ENCODE results near the gene TRAF3. TPM values are rescaled to one million over a fixed set of nuclear protein-coding genes. Genes with fewer than 3 reads are reported as not detected.
"Not testable (repeated sequence)": the region's sequence is repeated elsewhere in the genome, so short reads cannot be mapped to it uniquely, and the experiment has no call there.

The TRAF3 gene
- total RNA-seq, 5 donors from 2014 or later (not counting 1 experiment from before 2014, with no cell fraction given): 29.6 to 46.1 (median 35.7) TPM

- no peak for ATAC-seq (replicated peaks in 1 of 4)
These were observed 111.5 kb downstream of the TRAF3 start for GRCh38 chr14:102888748-102889147.

GRCh38 chr14:102889615-102890014, 112.4 kb downstream of the TRAF3 start:
- ATAC-seq (replicated peaks in 1 of 4) (no peak), DNase-seq (no peak)
- Mint-ChIP-seq H3K4me3 (no peak overlapping the region), H3K9me3 (no peaks in the 10 kb centered on the region), H3K27me3 (no peaks in the 10 kb centered on the region), H3K4me1 (no peaks in the 10 kb centered on the region), H3K36me3 (peaks cover 52% of the 10 kb centered on the region), H3K27ac (no peak overlapping the region)
- no peaks in the 10 kb centered on the region for H3K27me3 ChIP-seq (replicated peaks in 1 of 2; ENCODE audit: control insufficient read depth in 2 of 2, extremely low read depth in 1 of 2, insufficient read depth in 2 of 2, low read length in 1 of 2)
- no peak overlapping the region for H3K4me3 ChIP-seq (ENCODE audit: control insufficient read depth in 1 of 2, extremely low read depth in 1 of 2, low read length in 1 of 2)
- no peaks in the 10 kb centered on the region for H3K9me3 ChIP-seq
- peaks cover 42 to 56% of the 10 kb centered on the region in 2 donors for H3K36me3 ChIP-seq (ENCODE audit: control insufficient read depth in 2 of 2, extremely low read depth in 1 of 2, insufficient read depth in 1 of 2, low read length in 1 of 2)
- no peaks in the 10 kb centered on the region for H3K4me1 ChIP-seq (ENCODE audit: control insufficient read depth in 1 of 2, extremely low read depth in 1 of 2, insufficient read depth in 2 of 2, low read length in 2 of 2)
- no peak overlapping the region for H3K27ac ChIP-seq (ENCODE audit: low read length)
- CTCF ChIA-PET: no interaction called here
- POLR2A ChIA-PET: no interaction called here
- WGBS (ENCODE audit: insufficient coverage): 94% methylated on average over 3 of the region's 7 CpGs

More at GRCh38 chr14:102888748-102889147, 111.5 kb downstream of the TRAF3 start:
- no peaks in the 10 kb centered on the region for H3K4me1 ChIP-seq (ENCODE audit: control insufficient read depth in 1 of 2, extremely low read depth in 1 of 2, insufficient read depth in 2 of 2, low read length in 2 of 2)
- H3K9me3 Mint-ChIP-seq: no peaks in the 10 kb centered on the region
- no peaks in the 10 kb centered on the region for H3K27me3 ChIP-seq (replicated peaks in 1 of 2; ENCODE audit: control insufficient read depth in 2 of 2, extremely low read depth in 1 of 2, insufficient read depth in 2 of 2, low read length in 1 of 2)
- H3K36me3 ChIP-seq (ENCODE audit: control insufficient read depth in 2 of 2, extremely low read depth in 1 of 2, insufficient read depth in 1 of 2, low read length in 1 of 2): peaks cover 38 to 51% of the 10 kb centered on the region in 2 donors
- DNase-seq: no peak
- no peaks in the 10 kb centered on the region for H3K27me3 Mint-ChIP-seq
- no peak overlapping the region for H3K4me3 Mint-ChIP-seq
- no peak overlapping the region for H3K4me3 ChIP-seq (ENCODE audit: control insufficient read depth in 1 of 2, extremely low read depth in 1 of 2, low read length in 1 of 2)
- ChIA-PET POLR2A (no interaction called here), CTCF (no interaction called here)
- no peaks in the 10 kb centered on the region for H3K9me3 ChIP-seq
- peaks cover 55% of the 10 kb centered on the region for H3K36me3 Mint-ChIP-seq
- H3K27ac Mint-ChIP-seq: peak overlapping the region in 1 of 2 donors; percentile 28
- WGBS (ENCODE audit: insufficient coverage): no CpG with 5 or more reads among the region's 1 CpG
- no peaks in the 10 kb centered on the region for H3K4me1 Mint-ChIP-seq
- H3K27ac ChIP-seq (ENCODE audit: low read length): no peak overlapping the region

- no peak for DNase-seq
- H3K36me3 Mint-ChIP-seq: peaks cover 53% of the 10 kb centered on the region
- Histone ChIP-seq H3K36me3 (ENCODE audit: control insufficient read depth in 2 of 2, extremely low read depth in 1 of 2, insufficient read depth in 1 of 2, low read length in 1 of 2) (peaks cover 35 to 63% of the 10 kb centered on the region in 2 donors), H3K4me1 (ENCODE audit: control insufficient read depth in 1 of 2, extremely low read depth in 1 of 2, insufficient read depth in 2 of 2, low read length in 2 of 2) (no peaks in the 10 kb centered on the region), H3K4me3 (ENCODE audit: control insufficient read depth in 1 of 2, extremely low read depth in 1 of 2, low read length in 1 of 2) (no peak overlapping the region), H3K27ac (ENCODE audit: low read length) (no peak overlapping the region), H3K9me3 (no peaks in the 10 kb centered on the region), H3K27me3 (replicated peaks in 1 of 2; ENCODE audit: control insufficient read depth in 2 of 2, extremely low read depth in 1 of 2, insufficient read depth in 2 of 2, low read length in 1 of 2) (no peaks in the 10 kb centered on the region)
- no peak for ATAC-seq (replicated peaks in 1 of 4)
- no peak overlapping the region for H3K4me3 Mint-ChIP-seq
- no peaks in the 10 kb centered on the region for H3K4me1 Mint-ChIP-seq
- 92% methylated on average over 13 of the region's 15 CpGs for WGBS (ENCODE audit: insufficient coverage)
- ChIA-PET POLR2A (no interaction called here), CTCF (no interaction called here)
- H3K9me3 Mint-ChIP-seq: no peaks in the 10 kb centered on the region
- H3K27me3 Mint-ChIP-seq: no peaks in the 10 kb centered on the region
- no peak overlapping the region for H3K27ac Mint-ChIP-seq
These were observed 113.9 kb downstream of the TRAF3 start for GRCh38 chr14:102891111-102891510.

GRCh38 chr14:102891556-102891955, 114.3 kb downstream of the TRAF3 start:
- Mint-ChIP-seq H3K4me1 (no peaks in the 10 kb centered on the region), H3K36me3 (peaks cover 53% of the 10 kb centered on the region), H3K4me3 (no peak overlapping the region), H3K9me3 (no peaks in the 10 kb centered on the region), H3K27ac (no peak overlapping the region), H3K27me3 (no peaks in the 10 kb centered on the region)
- DNase-seq (no peak), ATAC-seq (replicated peaks in 1 of 4) (no peak)
- CTCF ChIA-PET: no interaction called here
- peaks cover 31 to 63% of the 10 kb centered on the region in 2 donors for H3K36me3 ChIP-seq (ENCODE audit: control insufficient read depth in 2 of 2, extremely low read depth in 1 of 2, insufficient read depth in 1 of 2, low read length in 1 of 2)
- no peaks in the 10 kb centered on the region for H3K4me1 ChIP-seq (ENCODE audit: control insufficient read depth in 1 of 2, extremely low read depth in 1 of 2, insufficient read depth in 2 of 2, low read length in 2 of 2)
- no peaks in the 10 kb centered on the region for H3K27me3 ChIP-seq (replicated peaks in 1 of 2; ENCODE audit: control insufficient read depth in 2 of 2, extremely low read depth in 1 of 2, insufficient read depth in 2 of 2, low read length in 1 of 2)
- H3K9me3 ChIP-seq: no peaks in the 10 kb centered on the region
- POLR2A ChIA-PET: no interaction called here
- WGBS (ENCODE audit: insufficient coverage): 100% methylated on average over 1 of the region's 4 CpGs
- H3K4me3 ChIP-seq (ENCODE audit: control insufficient read depth in 1 of 2, extremely low read depth in 1 of 2, low read length in 1 of 2): no peak overlapping the region
- H3K27ac ChIP-seq (ENCODE audit: low read length): no peak overlapping the region

GRCh38 chr14:102892651-102893050, 115.4 kb downstream of the TRAF3 start:
- no peaks in the 10 kb centered on the region for H3K9me3 ChIP-seq
- Mint-ChIP-seq H3K4me3 (no peak overlapping the region), H3K4me1 (no peaks in the 10 kb centered on the region), H3K9me3 (no peaks in the 10 kb centered on the region), H3K27ac (no peak overlapping the region), H3K27me3 (no peaks in the 10 kb centered on the region), H3K36me3 (peaks cover 50% of the 10 kb centered on the region)
- POLR2A ChIA-PET: no interaction called here
- no peak overlapping the region for H3K4me3 ChIP-seq (ENCODE audit: control insufficient read depth in 1 of 2, extremely low read depth in 1 of 2, low read length in 1 of 2)
- DNase-seq (no peak), ATAC-seq (replicated peaks in 1 of 4) (no peak)
- H3K36me3 ChIP-seq (ENCODE audit: control insufficient read depth in 2 of 2, extremely low read depth in 1 of 2, insufficient read depth in 1 of 2, low read length in 1 of 2): peaks cover 30 to 64% of the 10 kb centered on the region in 2 donors
- CTCF ChIA-PET: no interaction called here
- no peak overlapping the region for H3K27ac ChIP-seq (ENCODE audit: low read length)
- H3K27me3 ChIP-seq (replicated peaks in 1 of 2; ENCODE audit: control insufficient read depth in 2 of 2, extremely low read depth in 1 of 2, insufficient read depth in 2 of 2, low read length in 1 of 2): no peaks in the 10 kb centered on the region
- 96% methylated on average over 5 of the region's 8 CpGs for WGBS (ENCODE audit: insufficient coverage)
- H3K4me1 ChIP-seq (ENCODE audit: control insufficient read depth in 1 of 2, extremely low read depth in 1 of 2, insufficient read depth in 2 of 2, low read length in 2 of 2): no peaks in the 10 kb centered on the region

GRCh38 chr14:102893452-102893851, 116.2 kb downstream of the TRAF3 start:
- peaks cover 27 to 68% of the 10 kb centered on the region in 2 donors for H3K36me3 ChIP-seq (ENCODE audit: control insufficient read depth in 2 of 2, extremely low read depth in 1 of 2, insufficient read depth in 1 of 2, low read length in 1 of 2)
- no peaks in the 10 kb centered on the region for H3K27me3 Mint-ChIP-seq

GRCh38 chr14:102896735-102897134, 119.5 kb downstream of the TRAF3 start:
- not testable (repeated sequence) for H3K4me3 Mint-ChIP-seq; H3K27ac ChIP-seq (ENCODE audit: low read length); H3K9me3 ChIP-seq; DNase-seq; H3K27ac Mint-ChIP-seq; H3K9me3 Mint-ChIP-seq; H3K4me3 ChIP-seq (ENCODE audit: control insufficient read depth in 1 of 2, extremely low read depth in 1 of 2, low read length in 1 of 2); H3K27me3 ChIP-seq (replicated peaks in 1 of 2; ENCODE audit: control insufficient read depth in 2 of 2, extremely low read depth in 1 of 2, insufficient read depth in 2 of 2, low read length in 1 of 2); ATAC-seq (replicated peaks in 1 of 4); H3K27me3 Mint-ChIP-seq
- H3K4me1 Mint-ChIP-seq: peaks cover 15 to 26% (median 19%) of the 10 kb centered on the region in 3 donors
- H3K36me3 Mint-ChIP-seq: peaks cover 39% of the 10 kb centered on the region
- ChIA-PET CTCF (interaction anchor here in 1 of 2 donors (0.6 kb wide), 1 partner anchor 95 kb away, joined by 4 read pairs; no protein-coding TSS in a partner anchor), POLR2A (interaction anchor here in 1 of 2 donors (0.6 kb wide), 1 partner anchor 17 kb away, joined by 3 read pairs; no protein-coding TSS in a partner anchor)
- peaks cover 6 to 14% of the 10 kb centered on the region in 2 experiments for H3K4me1 ChIP-seq (ENCODE audit: control insufficient read depth in 1 of 2, extremely low read depth in 1 of 2, insufficient read depth in 2 of 2, low read length in 2 of 2)
- H3K36me3 ChIP-seq (ENCODE audit: control insufficient read depth in 2 of 2, extremely low read depth in 1 of 2, insufficient read depth in 1 of 2, low read length in 1 of 2): peaks cover 16 to 68% of the 10 kb centered on the region in 2 donors

More at GRCh38 chr14:102893452-102893851, 116.2 kb downstream of the TRAF3 start:
- Histone ChIP-seq H3K9me3 (no peaks in the 10 kb centered on the region), H3K4me3 (ENCODE audit: control insufficient read depth in 1 of 2, extremely low read depth in 1 of 2, low read length in 1 of 2) (no peak overlapping the region), H3K27me3 (replicated peaks in 1 of 2; ENCODE audit: control insufficient read depth in 2 of 2, extremely low read depth in 1 of 2, insufficient read depth in 2 of 2, low read length in 1 of 2) (no peaks in the 10 kb centered on the region), H3K4me1 (ENCODE audit: control insufficient read depth in 1 of 2, extremely low read depth in 1 of 2, insufficient read depth in 2 of 2, low read length in 2 of 2) (no peaks in the 10 kb centered on the region), H3K27ac (ENCODE audit: low read length) (no peak overlapping the region)
- no peak overlapping the region for H3K27ac Mint-ChIP-seq
- no peak overlapping the region for H3K4me3 Mint-ChIP-seq
- H3K36me3 Mint-ChIP-seq: peaks cover 51% of the 10 kb centered on the region
- ChIA-PET POLR2A (no interaction called here), CTCF (no interaction called here)
- 90% methylated on average over 8 of the region's 9 CpGs for WGBS (ENCODE audit: insufficient coverage)
- DNase-seq (no peak), ATAC-seq (replicated peaks in 1 of 4) (no peak)
- no peaks in the 10 kb centered on the region for H3K9me3 Mint-ChIP-seq
- H3K4me1 Mint-ChIP-seq: peaks cover 0 to 3% (median under 1%) of the 10 kb centered on the region in 3 donors
